Kidney epithelial cell (primary cell): Measurements from ENCODE around the gene TMEM63A. TPM values are rescaled to one million over a fixed set of nuclear protein-coding genes. Genes with fewer than 3 reads are reported as not detected.

Experiments used
- DNase-seq: peaks from one replicate; pipeline ENCODE4 v3.0.0-alpha.2; 2010; ENCODE audit warnings: low read depth
- H3K27me3 ChIP-seq: 2 replicates; pipeline ENCODE4 v1.6.0; 2011; ENCODE audit warnings: low read length; ENCODE audit not compliant: control insufficient read depth, insufficient read depth
- H3K36me3 ChIP-seq: 2 replicates; pipeline ENCODE4 v1.5.1; 2011; ENCODE audit warnings: low read length; ENCODE audit not compliant: control insufficient read depth, insufficient read depth
- H3K4me3 ChIP-seq: 2 replicates; pipeline ENCODE4 v1.5.1; 2011; ENCODE audit warnings: low read depth, mild to moderate bottlenecking, control low read depth, low read length
- total RNA-seq: library from RNA; depleted of rRNA; stranded (reverse); fragments of >200 nt; gene quantifications from 2 replicates; pipeline ENCODE4 v1.2.3, GENCODE V29; 2015
- TF ChIP-seq, protein P1 (sequence below): IDR thresholded peaks from 2 replicates; pipeline ENCODE4 v1.5.1; 2011; ENCODE audit warnings: mild to moderate bottlenecking, moderate library complexity, low read length, control low read depth, inconsistent platforms; ENCODE audit not compliant: insufficient read depth, poor library complexity, severe bottlenecking

TMEM63A gene
- total RNA-seq, 1 donor from 2014 or later, result 17.5 TPM

DNA sequence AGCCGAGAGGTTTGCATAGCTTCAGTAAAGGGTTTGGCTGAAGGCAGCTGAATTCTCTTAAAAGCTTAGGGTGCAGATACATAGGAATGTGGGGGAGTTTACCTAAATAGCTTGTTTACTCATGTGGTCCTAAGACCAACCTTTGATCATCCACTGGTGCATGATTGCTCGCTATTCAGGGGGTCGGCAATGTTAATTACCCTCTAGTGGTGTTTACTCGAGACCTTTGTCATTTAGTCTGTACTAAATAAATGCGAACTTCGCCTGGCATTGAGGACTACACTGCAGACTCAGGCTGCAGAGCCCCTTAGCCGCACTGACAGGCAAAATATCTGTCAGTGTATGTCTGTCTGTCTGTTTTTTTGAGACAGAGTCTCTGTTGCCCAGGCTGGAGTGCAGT, 31.8 kb downstream of the TMEM63A start:
- Histone ChIP-seq H3K27me3 (no peaks in the 10 kb centered on the region), H3K36me3 (peaks cover 13% of the 10 kb centered on the region), H3K4me3 (no peak overlapping the region)
- DNase-seq, result no peak
- TF ChIP-seq, protein P1, sequence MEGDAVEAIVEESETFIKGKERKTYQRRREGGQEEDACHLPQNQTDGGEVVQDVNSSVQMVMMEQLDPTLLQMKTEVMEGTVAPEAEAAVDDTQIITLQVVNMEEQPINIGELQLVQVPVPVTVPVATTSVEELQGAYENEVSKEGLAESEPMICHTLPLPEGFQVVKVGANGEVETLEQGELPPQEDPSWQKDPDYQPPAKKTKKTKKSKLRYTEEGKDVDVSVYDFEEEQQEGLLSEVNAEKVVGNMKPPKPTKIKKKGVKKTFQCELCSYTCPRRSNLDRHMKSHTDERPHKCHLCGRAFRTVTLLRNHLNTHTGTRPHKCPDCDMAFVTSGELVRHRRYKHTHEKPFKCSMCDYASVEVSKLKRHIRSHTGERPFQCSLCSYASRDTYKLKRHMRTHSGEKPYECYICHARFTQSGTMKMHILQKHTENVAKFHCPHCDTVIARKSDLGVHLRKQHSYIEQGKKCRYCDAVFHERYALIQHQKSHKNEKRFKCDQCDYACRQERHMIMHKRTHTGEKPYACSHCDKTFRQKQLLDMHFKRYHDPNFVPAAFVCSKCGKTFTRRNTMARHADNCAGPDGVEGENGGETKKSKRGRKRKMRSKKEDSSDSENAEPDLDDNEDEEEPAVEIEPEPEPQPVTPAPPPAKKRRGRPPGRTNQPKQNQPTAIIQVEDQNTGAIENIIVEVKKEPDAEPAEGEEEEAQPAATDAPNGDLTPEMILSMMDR, result no peak

DNA sequence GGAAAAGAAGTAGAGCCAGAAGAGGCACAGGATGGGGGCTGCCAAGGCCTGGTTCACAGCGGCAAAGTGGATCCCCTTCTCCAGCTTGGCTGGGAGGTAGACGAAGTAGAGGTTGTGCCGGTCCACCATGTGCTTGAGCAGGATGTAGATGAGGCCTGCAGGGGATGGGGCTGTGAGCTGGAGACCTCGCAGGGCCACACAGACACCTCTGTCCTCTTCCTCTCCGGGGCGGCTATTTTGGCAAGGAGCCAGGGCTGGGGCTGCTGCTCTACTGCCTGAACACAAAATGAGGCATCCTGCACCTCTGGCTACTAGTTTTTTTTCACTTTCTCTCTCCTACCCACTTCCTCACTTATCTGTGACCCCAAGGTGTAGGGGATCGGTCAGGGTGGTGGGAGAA, 32.3 kb downstream of the TMEM63A start:
- no peak for DNase-seq
- TF ChIP-seq, protein P1, result no peak
- Histone ChIP-seq H3K36me3 (peaks cover 13% of the 10 kb centered on the region), H3K4me3 (no peak overlapping the region), H3K27me3 (no peaks in the 10 kb centered on the region)

DNA sequence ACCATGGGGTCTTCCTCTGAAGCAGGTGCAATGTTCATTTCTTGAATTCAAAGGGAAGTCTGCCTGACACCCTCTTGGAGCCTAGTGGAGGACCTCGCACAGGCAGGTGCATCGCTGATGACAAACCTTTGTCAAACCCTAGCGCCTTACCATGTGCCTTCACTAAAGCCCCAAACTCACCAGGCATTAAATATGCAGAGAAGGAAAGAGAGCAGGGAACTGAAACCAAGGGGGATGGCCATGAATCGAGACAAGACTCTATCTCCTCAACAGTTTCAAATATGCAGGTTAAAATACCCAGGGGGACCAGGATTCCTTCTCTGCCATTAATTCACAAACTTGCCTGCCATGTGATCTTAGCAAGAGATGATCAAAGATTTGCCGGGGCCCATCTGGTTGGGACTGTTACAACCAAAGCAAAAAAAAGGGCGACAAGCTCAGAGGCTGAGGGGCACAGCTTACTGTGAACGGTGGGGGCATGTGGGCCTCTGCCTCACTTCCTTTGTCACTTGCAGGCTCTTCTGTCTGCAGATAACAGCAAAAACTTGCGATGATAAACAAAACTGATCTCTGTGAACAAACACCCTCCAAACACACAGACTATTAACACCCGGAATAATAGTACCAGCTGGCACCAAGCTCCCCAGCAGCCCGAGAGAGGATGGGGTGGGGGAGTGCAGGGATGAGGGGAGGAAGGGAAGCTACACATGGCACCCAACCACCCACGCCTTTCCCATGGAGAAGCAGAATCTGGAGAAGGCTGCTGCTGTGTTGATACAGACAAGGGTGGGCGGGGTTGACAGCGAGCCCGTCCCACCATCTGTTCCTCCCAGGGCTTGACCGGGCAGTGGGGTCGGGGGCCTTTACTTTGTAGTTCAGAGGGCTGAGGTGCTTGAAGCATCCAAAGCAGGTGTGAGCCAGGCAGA, 33.9 kb downstream of the TMEM63A start:
- Histone ChIP-seq H3K27me3 (no peaks in the 10 kb centered on the region), H3K36me3 (peaks cover 13% of the 10 kb centered on the region), H3K4me3 (no peak overlapping the region)
- TF ChIP-seq, protein P1, result no peak
- no peak for DNase-seq

DNA sequence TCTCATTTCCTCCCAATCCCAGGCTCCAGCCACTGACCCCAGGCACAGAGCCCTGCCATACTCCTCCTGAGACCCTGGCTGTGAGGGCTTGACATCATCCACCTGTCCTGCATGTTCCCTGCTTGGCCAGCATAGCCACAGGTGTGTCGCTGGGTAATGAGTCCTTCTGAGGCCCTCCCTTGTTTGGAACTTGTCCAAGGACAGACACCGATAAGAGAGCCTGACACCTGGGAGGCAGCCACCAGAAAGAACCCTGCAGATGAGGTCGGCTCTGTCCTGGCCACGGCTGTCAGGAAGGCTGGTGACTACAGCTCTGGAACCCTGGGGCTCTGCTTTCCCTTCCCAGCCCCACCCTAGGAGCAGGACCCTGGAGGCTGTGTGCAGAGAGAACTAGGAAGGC, 34.6 kb downstream of the TMEM63A start:
- TF ChIP-seq, protein P1, result no peak
- Histone ChIP-seq H3K27me3 (no peaks in the 10 kb centered on the region), H3K4me3 (no peak overlapping the region)

DNA sequence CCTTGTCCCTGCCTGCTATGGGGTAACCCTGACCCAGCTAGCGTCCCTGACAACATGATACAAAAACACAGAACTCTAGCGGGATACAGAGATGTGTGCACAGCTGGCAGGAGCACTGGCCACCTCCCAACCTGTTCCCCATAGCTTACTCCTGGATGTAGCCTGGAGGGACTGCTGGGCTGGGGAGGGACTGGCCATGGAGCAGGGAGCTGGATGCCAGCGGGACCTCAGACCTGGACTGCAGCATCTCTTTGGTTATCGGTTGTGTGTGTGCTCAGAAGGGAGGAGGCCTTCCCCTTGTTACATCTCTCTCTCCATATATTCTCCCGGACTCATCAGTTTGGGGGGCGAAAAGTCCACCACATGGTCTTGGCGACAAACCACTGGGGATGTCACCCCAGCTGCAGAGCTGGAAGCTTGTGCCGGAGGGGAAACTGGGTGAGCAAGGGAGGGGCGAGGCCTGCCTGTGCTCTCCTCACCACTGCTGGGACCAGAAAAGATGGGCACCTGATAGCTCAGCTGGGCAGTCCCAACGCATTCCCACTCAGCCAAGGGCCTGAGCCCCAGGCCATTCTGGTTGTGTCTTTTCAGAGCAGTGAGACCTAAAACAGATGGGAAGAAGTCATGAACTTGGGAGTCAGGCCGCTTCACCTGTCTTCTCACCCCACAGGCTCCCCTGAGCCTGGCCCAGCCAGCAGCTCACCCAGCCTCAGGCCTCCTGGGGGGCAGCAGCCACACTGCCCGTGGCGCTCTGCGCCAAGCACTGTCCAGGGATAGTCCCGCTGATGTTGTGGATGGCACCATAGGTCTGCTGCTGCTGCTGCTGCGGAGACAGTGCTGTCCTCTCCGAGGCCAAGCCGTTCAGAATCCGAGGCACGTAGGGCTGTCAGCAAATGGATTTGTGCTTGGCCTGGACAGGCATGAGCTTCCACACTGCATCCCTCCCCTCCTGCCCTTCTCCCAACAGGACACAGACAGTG, 35.6 kb downstream of the TMEM63A start:
- TF ChIP-seq, protein P1, result no peak
- peaks cover 8% of the 10 kb centered on the region for H3K36me3 ChIP-seq
- no peak for DNase-seq
- H3K27me3 ChIP-seq, result no peaks in the 10 kb centered on the region
- no peak overlapping the region for H3K4me3 ChIP-seq

More for the DNA sequence above, 34.6 kb downstream of the TMEM63A start:
- H3K36me3 ChIP-seq, result peaks cover 12% of the 10 kb centered on the region
- no peak for DNase-seq
